Measurements from ENCODE around the gene TGIF2. TPM values are rescaled to one million over a fixed set of nuclear protein-coding genes. Genes with fewer than 3 reads are reported as not detected.
A peak's percentile ranks its signal among the peaks of the same experiment; 100 is the strongest.

TGIF2 gene
- total RNA-seq, 1 donor from 2014 or later: 5.8 TPM

GRCh38 chr20:36591854-36592641 lies 18.7 kb downstream of the TGIF2 start:
- Histone ChIP-seq H3K9me3 (replicated peaks) (no peaks in the 10 kb centered on the region), H3K4me3 (no peak overlapping the region), H3K36me3 (peaks cover 19% of the 10 kb centered on the region), H3K4me1 (peaks cover 4% of the 10 kb centered on the region), H3K27me3 (ENCODE audit: low read depth) (no peaks in the 10 kb centered on the region), H3K27ac (replicated peaks) (no peak overlapping the region)
- no peak for DNase-seq
- intact Hi-C loops (cut with micrococcal nuclease): no loop called here
- peak; percentile 63 for TF ChIP-seq CTCF (IDR thresholded peaks at IDR 0.05; ENCODE audit: borderline replicate concordance)

- DNase-seq: no peak
- intact Hi-C loops (cut with micrococcal nuclease): no loop called here
- Histone ChIP-seq H3K27me3 (ENCODE audit: low read depth) (no peaks in the 10 kb centered on the region), H3K27ac (replicated peaks) (no peak overlapping the region), H3K36me3 (peaks cover 19% of the 10 kb centered on the region), H3K4me3 (no peak overlapping the region), H3K9me3 (replicated peaks) (no peaks in the 10 kb centered on the region), H3K4me1 (peaks cover 1% of the 10 kb centered on the region)
- TF ChIP-seq CTCF (IDR thresholded peaks at IDR 0.05; ENCODE audit: borderline replicate concordance): no peak
Measured at GRCh38 chr20:36593347-36593929, 20.0 kb downstream of the TGIF2 start.

GRCh38 chr20:36599912-36600345 lies 26.5 kb downstream of the TGIF2 start:
- no peak overlapping the region for H3K27ac ChIP-seq (replicated peaks)
- no peaks in the 10 kb centered on the region for H3K9me3 ChIP-seq (replicated peaks)
- peaks cover 8% of the 10 kb centered on the region for H3K4me1 ChIP-seq
- no peaks in the 10 kb centered on the region for H3K36me3 ChIP-seq
- no peak for TF ChIP-seq CTCF (IDR thresholded peaks at IDR 0.05; ENCODE audit: borderline replicate concordance)
- H3K27me3 ChIP-seq (ENCODE audit: low read depth): no peaks in the 10 kb centered on the region
- DNase-seq: no peak
- H3K4me3 ChIP-seq: no peak overlapping the region
- intact Hi-C loops (cut with micrococcal nuclease): no loop called here

GRCh38 chr20:36601540-36601939 lies 28.1 kb downstream of the TGIF2 start:
- DNase-seq: no peak
- H3K27ac ChIP-seq (replicated peaks): no peak overlapping the region
- no peak overlapping the region for H3K4me3 ChIP-seq
- intact Hi-C loops (cut with micrococcal nuclease): no loop called here
- H3K36me3 ChIP-seq: no peaks in the 10 kb centered on the region
- no peak for TF ChIP-seq CTCF (IDR thresholded peaks at IDR 0.05; ENCODE audit: borderline replicate concordance)
- no peaks in the 10 kb centered on the region for H3K9me3 ChIP-seq (replicated peaks)
- H3K27me3 ChIP-seq (ENCODE audit: low read depth): no peaks in the 10 kb centered on the region
- H3K4me1 ChIP-seq: peaks cover 21% of the 10 kb centered on the region

- intact Hi-C loops (cut with micrococcal nuclease): no loop called here
- H3K4me3 ChIP-seq: peak overlapping the region; percentile 84
Measured at GRCh38 chr20:36604952-36605398, 31.6 kb downstream of the TGIF2 start.

More at GRCh38 chr20:36604952-36605398, 31.6 kb downstream of the TGIF2 start:
- H3K27ac ChIP-seq (replicated peaks): peak overlapping the region; percentile 89
- no peaks in the 10 kb centered on the region for H3K9me3 ChIP-seq (replicated peaks)
- no peak for TF ChIP-seq CTCF (IDR thresholded peaks at IDR 0.05; ENCODE audit: borderline replicate concordance)
- H3K4me1 ChIP-seq: peaks cover 35% of the 10 kb centered on the region
- peaks cover 21% of the 10 kb centered on the region for H3K36me3 ChIP-seq
- H3K27me3 ChIP-seq (ENCODE audit: low read depth): no peaks in the 10 kb centered on the region
- DNase-seq: peak; percentile 19
